Natural killer cell treated with Interleukin-12 subunit alpha and Interleukin-12 subunit beta and Interleukin-15 and Interleukin-18, amount 100 ng/mL, for 72 hours (primary cell): ENCODE data around the gene CPA4. TPM values are rescaled to one million over a fixed set of nuclear protein-coding genes. Genes with fewer than 3 reads are reported as not detected.
"Not testable (repeated sequence)": the region's sequence is repeated elsewhere in the genome, so short reads cannot be mapped to it uniquely, and the experiment has no call there.

Experiments used
- ATAC-seq, 2 donors: fragments of 150-1000 bp; cut with Tn5 transposase in 1 of 2; sonication (Bioruptor Pico), chemical (Tn5 transposase) in 1 of 2; 2 replicates each; pipeline ENCODE4 v1.10.0; 2021
- DNase-seq: peaks from one replicate; pipeline ENCODE4 v3.0.0; 2022; ENCODE audit warnings: low spot score
- H3K27ac Mint-ChIP-seq, 2 donors: 1 replicate in 1 of 2; 2 replicates in 1 of 2; pipeline ENCODE4 v1.8.0; 2022; ENCODE audit warnings: mixed read lengths in 2 of 2, mild to moderate bottlenecking in 1 of 2, moderate library complexity in 1 of 2
- H3K27me3 Mint-ChIP-seq, 2 donors: 1 replicate in 1 of 2; 2 replicates in 1 of 2; pipeline ENCODE4 v1.8.0; 2022; ENCODE audit warnings: mixed read lengths in 2 of 2
- H3K36me3 Mint-ChIP-seq: one replicate; pipeline ENCODE4 v1.8.0; 2022; ENCODE audit warnings: mixed read lengths
- H3K4me1 Mint-ChIP-seq, 2 donors: 1 replicate in 1 of 2; 2 replicates in 1 of 2; pipeline ENCODE4 v1.8.0; 2022; ENCODE audit warnings: low read depth in 2 of 2, mixed read lengths in 2 of 2, mild to moderate bottlenecking in 1 of 2
- H3K4me3 Mint-ChIP-seq: one replicate; pipeline ENCODE4 v1.8.0; 2022; ENCODE audit warnings: mixed read lengths
- H3K9me3 Mint-ChIP-seq: 2 replicates; pipeline ENCODE4 v1.8.0; 2022; ENCODE audit warnings: mixed read lengths
- total RNA-seq, 2 donors: library from RNA; stranded (reverse); gene quantifications; one replicate each; pipeline ENCODE4 v1.2.3, GENCODE V29; 2022

Gene CPA4
- total RNA-seq, 2 donors from 2014 or later: not detected

- Mint-ChIP-seq H3K27ac (no peak overlapping the region), H3K9me3 (no peaks in the 10 kb centered on the region), H3K27me3 (peaks cover 10 to 13% of the 10 kb centered on the region in 2 donors), H3K4me3 (no peak overlapping the region), H3K4me1 (no peaks in the 10 kb centered on the region), H3K36me3 (no peaks in the 10 kb centered on the region)
- DNase-seq (no peak), ATAC-seq (no peak)
Observed at GRCh38 chr7:130301501-130302020, 8.6 kb downstream of the CPA4 start.

DNA sequence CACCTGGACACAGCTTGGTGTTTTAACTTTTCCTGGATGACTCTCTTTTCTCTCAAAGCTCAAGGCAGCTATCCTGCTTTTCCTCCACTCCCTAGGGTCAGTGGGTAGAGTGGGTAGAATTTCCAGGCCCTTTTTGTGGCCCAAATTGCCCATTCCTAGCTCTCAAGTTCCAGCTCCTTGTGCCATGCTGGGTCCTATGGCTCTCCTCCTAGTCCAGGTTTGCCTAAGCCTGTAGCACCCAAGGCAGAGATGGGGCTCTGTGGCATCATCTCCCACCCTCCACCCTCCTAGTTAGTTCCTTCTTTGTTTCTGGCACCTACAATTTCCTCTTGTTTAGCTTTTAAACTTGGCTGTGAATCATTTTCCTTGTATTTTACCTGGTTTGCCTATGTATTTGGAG is 9.7 kb downstream of the CPA4 start:
- DNase-seq: no peak
- no peak overlapping the region for H3K27ac Mint-ChIP-seq
- no peaks in the 10 kb centered on the region for H3K36me3 Mint-ChIP-seq
- H3K9me3 Mint-ChIP-seq: no peaks in the 10 kb centered on the region
- H3K4me1 Mint-ChIP-seq: no peaks in the 10 kb centered on the region
- no peak for ATAC-seq
- peaks cover 10 to 13% of the 10 kb centered on the region in 2 donors for H3K27me3 Mint-ChIP-seq
- no peak overlapping the region for H3K4me3 Mint-ChIP-seq

GRCh38 chr7:130303127-130303526 is 10.2 kb downstream of the CPA4 start:
- Mint-ChIP-seq H3K27me3 (peaks cover 10 to 13% of the 10 kb centered on the region in 2 donors), H3K4me1 (no peaks in the 10 kb centered on the region), H3K9me3 (no peaks in the 10 kb centered on the region), H3K27ac (no peak overlapping the region), H3K4me3 (no peak overlapping the region), H3K36me3 (no peaks in the 10 kb centered on the region)
- DNase-seq (no peak), ATAC-seq (no peak)

DNA sequence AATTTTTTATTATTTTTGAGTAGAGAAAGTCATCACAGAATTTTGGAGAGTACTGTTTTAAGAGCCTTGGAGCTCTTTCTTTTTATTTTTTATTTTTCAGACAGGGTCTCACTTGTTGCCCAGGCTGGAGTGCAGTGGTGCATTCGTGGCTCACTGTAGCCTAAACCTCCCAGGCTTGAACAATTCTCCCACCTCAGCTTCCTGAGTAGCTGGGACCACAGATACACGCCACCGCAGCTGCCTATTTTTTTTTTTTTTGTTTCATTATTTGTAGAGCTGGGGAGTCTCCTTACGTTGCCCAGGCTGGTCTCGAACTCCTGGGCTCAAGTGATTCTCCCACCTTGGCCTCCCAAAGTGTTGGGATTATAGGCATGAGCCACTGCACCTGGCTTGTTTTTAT is 10.6 kb downstream of the CPA4 start:
- ATAC-seq (no peak), DNase-seq (no peak)
- no peak overlapping the region for H3K27ac Mint-ChIP-seq
- peaks cover 10 to 13% of the 10 kb centered on the region in 2 donors for H3K27me3 Mint-ChIP-seq
- no peaks in the 10 kb centered on the region for H3K9me3 Mint-ChIP-seq
- no peak overlapping the region for H3K4me3 Mint-ChIP-seq
- H3K4me1 Mint-ChIP-seq: no peaks in the 10 kb centered on the region
- H3K36me3 Mint-ChIP-seq: no peaks in the 10 kb centered on the region

DNA sequence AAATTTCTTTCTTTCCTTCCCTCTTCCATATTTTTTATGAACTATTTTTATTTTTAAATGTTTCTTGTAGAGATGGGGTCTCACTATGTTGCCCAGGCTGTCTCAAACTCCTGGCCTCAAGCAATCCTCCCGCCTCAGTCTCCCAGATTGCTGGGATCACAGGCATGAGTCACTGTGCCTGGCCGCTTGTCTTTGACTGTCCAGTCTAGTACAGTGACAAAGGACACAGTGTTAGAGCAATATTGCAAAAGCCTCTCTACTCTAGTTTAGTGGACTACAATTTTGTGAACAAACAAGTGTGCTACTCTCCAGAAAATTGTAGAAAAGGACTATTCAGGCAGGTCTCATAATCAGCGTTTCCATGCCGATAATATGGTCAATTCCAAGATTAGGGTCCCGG is 11.0 kb downstream of the CPA4 start:
- no peak overlapping the region for H3K27ac Mint-ChIP-seq
- H3K9me3 Mint-ChIP-seq: no peaks in the 10 kb centered on the region
- H3K27me3 Mint-ChIP-seq: peaks cover 10 to 13% of the 10 kb centered on the region in 2 donors
- H3K4me1 Mint-ChIP-seq: no peaks in the 10 kb centered on the region
- ATAC-seq: no peak
- DNase-seq: no peak
- H3K4me3 Mint-ChIP-seq: no peak overlapping the region
- no peaks in the 10 kb centered on the region for H3K36me3 Mint-ChIP-seq

DNA sequence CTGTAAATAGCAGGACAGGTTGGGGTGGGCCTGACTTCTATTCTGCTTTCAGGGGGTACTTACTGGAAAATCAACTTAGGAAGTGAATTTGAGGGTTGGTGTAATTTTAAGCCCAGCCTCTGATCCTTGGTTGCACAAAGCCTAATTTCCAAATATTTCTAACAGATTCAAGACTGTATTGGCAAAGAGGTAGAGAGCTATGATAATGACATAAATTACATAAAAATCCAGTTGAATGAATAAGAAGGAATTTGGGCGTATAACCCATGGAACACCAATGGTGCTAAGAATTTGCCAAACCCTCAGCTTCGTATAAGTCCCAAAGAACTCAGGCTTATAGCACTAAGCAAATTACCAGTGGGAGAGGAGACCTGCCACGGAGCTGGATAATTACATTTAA is 11.9 kb downstream of the CPA4 start:
- no peak overlapping the region for H3K4me3 Mint-ChIP-seq
- DNase-seq (no peak), ATAC-seq (no peak)
- peaks cover 10 to 13% of the 10 kb centered on the region in 2 donors for H3K27me3 Mint-ChIP-seq
- H3K27ac Mint-ChIP-seq: no peak overlapping the region
- no peaks in the 10 kb centered on the region for H3K9me3 Mint-ChIP-seq
- H3K36me3 Mint-ChIP-seq: no peaks in the 10 kb centered on the region
- H3K4me1 Mint-ChIP-seq: no peaks in the 10 kb centered on the region

DNA sequence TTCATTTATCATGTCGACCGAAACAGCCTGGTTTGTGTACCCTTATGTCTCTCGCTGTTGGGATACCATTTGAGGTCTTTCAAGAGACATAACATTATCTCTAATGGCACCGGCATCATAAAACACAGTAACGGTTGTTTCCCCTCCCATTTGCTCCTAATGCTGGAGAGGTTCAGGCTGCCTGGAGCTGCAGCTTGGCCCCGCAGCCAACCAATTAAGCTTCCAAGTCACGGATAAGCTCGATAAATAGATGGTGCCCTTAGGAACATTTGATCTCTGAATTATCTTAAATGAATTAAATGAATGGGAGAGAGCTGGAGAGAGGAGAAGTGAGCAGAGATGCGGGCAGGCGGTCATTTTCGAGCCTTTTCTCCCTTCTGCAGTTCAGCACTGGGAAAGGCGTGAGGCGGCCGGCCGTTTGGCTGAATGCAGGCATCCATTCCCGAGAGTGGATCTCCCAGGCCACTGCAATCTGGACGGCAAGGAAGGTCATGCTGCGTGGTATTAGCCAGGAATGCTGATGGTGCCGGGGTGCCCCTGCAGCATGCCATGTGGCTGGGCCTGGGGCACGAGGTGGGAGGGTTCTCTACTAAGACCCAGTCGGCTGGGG is 12.6 kb downstream of the CPA4 start:
- peaks cover 10 to 13% of the 10 kb centered on the region in 2 donors for H3K27me3 Mint-ChIP-seq
- H3K4me3 Mint-ChIP-seq: no peak overlapping the region
- no peaks in the 10 kb centered on the region for H3K9me3 Mint-ChIP-seq
- H3K36me3 Mint-ChIP-seq: no peaks in the 10 kb centered on the region
- DNase-seq (no peak), ATAC-seq (no peak)
- H3K27ac Mint-ChIP-seq: no peak overlapping the region
- no peaks in the 10 kb centered on the region for H3K4me1 Mint-ChIP-seq

- no peaks in the 10 kb centered on the region for H3K36me3 Mint-ChIP-seq
- H3K4me1 Mint-ChIP-seq: no peaks in the 10 kb centered on the region
- DNase-seq: no peak
- H3K9me3 Mint-ChIP-seq: no peaks in the 10 kb centered on the region
- no peak for ATAC-seq
- H3K27ac Mint-ChIP-seq: no peak overlapping the region
- no peak overlapping the region for H3K4me3 Mint-ChIP-seq
- H3K27me3 Mint-ChIP-seq: peaks cover under 1 to 3% of the 10 kb centered on the region in 2 donors
Observed at GRCh38 chr7:130309986-130310385, 17.0 kb downstream of the CPA4 start.

DNA sequence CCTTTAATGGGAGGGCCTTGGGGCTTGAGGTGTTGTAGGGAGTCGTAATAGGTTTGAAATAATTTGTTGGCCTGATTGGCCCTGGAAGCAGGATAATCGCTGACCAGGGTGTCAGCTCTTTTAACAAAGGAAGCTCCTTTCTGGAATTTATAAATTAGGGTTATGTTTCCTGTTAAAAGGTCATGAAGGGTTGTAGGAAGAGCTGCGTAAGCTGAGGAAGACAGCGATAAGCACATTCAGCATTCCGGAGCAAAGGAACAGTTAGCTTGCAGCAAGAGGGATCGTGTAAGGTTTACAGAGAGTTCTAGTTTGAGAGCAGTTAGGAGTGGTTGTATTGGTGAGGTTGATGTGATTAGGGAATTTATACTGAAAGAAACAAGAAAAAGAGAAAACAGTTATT is 21.3 kb downstream of the CPA4 start:
- Mint-ChIP-seq H3K36me3 (no peaks in the 10 kb centered on the region), H3K27ac (no peak overlapping the region), H3K9me3 (no peaks in the 10 kb centered on the region), H3K4me1 (no peaks in the 10 kb centered on the region), H3K4me3 (no peak overlapping the region), H3K27me3 (peaks cover 6 to 8% of the 10 kb centered on the region in 2 donors)
- ATAC-seq (no peak), DNase-seq (no peak)

DNA sequence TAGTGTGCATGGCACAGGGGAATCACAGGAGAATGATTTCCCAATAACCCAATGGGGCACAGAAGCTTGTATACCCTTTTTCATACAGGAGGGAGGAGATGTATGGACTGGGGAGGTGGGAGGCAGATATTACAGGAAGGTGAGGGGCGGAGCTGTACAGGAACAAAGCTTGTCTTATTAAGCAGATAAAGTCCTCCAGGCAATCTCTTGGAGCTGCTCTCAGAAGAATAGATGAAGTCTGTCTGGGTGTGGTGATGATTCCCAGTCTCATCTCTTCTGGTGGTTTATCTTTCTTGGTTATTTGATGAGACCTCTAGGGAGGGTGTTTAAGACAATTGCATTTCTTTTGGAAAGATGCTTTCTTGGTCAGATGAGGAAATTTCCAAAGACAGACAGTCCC is 26.6 kb downstream of the CPA4 start:
- ATAC-seq: no peak
- no peak for DNase-seq
- Mint-ChIP-seq H3K4me3 (no peak overlapping the region), H3K27me3 (peaks cover 6 to 8% of the 10 kb centered on the region in 2 donors), H3K4me1 (no peaks in the 10 kb centered on the region), H3K27ac (no peak overlapping the region), H3K36me3 (no peaks in the 10 kb centered on the region), H3K9me3 (no peaks in the 10 kb centered on the region)

- ATAC-seq, DNase-seq, H3K4me3 Mint-ChIP-seq, H3K4me1 Mint-ChIP-seq, H3K9me3 Mint-ChIP-seq, H3K27ac Mint-ChIP-seq, H3K36me3 Mint-ChIP-seq, H3K27me3 Mint-ChIP-seq: not testable (repeated sequence)
Observed at GRCh38 chr7:130321542-130322229, 28.7 kb downstream of the CPA4 start.

- ATAC-seq: no peak
- Mint-ChIP-seq H3K9me3 (no peaks in the 10 kb centered on the region), H3K4me1 (no peaks in the 10 kb centered on the region), H3K4me3 (no peak overlapping the region), H3K36me3 (no peaks in the 10 kb centered on the region), H3K27me3 (peaks cover 5 to 6% of the 10 kb centered on the region in 2 donors), H3K27ac (no peak overlapping the region)
- DNase-seq: no peak
Observed at GRCh38 chr7:130322615-130323014, 29.7 kb downstream of the CPA4 start.

DNA sequence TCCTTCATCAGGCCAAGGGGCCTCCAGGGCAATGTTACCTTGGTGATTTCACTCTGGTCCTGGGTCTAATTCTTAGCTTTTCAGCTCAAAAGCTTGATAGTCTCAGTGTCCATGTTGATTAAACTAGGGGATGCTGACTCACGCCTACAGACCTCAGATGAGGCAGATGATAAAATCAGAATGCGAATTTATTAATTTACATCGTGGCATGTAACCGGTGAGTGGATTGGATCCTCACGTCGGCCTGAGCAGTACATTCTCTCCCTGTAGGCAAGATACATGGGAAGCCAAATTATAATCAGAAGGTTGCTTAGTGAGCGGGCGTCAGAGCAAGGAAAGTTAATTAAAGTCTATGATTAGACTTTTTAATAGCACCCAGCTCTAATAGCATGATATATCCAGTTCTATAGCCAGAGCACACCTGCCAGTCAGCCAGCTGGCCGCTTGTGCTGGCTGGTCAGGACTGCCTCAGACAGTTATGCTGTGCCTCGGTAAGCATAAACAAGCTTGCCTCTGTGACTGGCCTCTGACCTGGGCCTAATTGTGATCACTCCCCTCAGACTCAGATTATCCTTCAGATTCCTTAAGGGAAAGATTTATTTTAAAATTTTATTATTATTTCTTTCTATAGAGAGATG is 31.5 kb downstream of the CPA4 start:
- no peak overlapping the region for H3K4me3 Mint-ChIP-seq
- no peak for ATAC-seq
- H3K27ac Mint-ChIP-seq: no peak overlapping the region
- H3K36me3 Mint-ChIP-seq: no peaks in the 10 kb centered on the region
- no peaks in the 10 kb centered on the region for H3K4me1 Mint-ChIP-seq
- no peaks in the 10 kb centered on the region for H3K9me3 Mint-ChIP-seq
- DNase-seq: no peak
- no peaks in the 10 kb centered on the region for H3K27me3 Mint-ChIP-seq

DNA sequence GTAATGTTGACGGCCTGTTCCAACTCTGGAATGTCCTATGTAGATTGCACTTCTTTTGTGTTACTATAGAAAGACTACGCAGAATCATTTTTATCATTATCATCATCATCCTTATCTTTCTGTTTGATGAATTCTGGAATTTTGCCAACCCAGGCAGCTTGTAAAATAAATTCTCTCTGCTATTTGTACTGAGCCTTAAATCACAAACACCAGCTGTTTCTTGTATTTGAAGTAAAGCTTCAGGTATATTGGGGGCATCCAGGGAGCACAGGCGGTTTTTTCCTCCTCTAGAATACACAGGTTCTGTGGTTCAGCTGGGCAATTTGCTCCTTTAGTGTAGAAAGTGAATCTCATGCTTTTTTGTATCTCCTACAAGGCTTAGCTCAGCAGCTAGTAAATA is 36.7 kb downstream of the CPA4 start:
- no peaks in the 10 kb centered on the region for H3K36me3 Mint-ChIP-seq
- H3K27me3 Mint-ChIP-seq: peaks cover 0 to 8% of the 10 kb centered on the region in 2 donors
- ATAC-seq: no peak
- no peaks in the 10 kb centered on the region for H3K9me3 Mint-ChIP-seq
- no peak overlapping the region for H3K27ac Mint-ChIP-seq
- H3K4me3 Mint-ChIP-seq: no peak overlapping the region
- no peak for DNase-seq
- H3K4me1 Mint-ChIP-seq: no peaks in the 10 kb centered on the region
